A549 (cell line): ENCODE data around the gene TLK1.

Experiments used
- CTCF ChIP-seq: fragments of >200 bp; sonication (Bioruptor Twin); formaldehyde crosslinking; IDR thresholded peaks from 3 replicates; pipeline ENCODE4 v1.5.1; 2016
- ESRRA ChIP-seq: fragments of 150-350 bp; IDR thresholded peaks from 2 replicates; pipeline ENCODE4 v1.6.1; 2014; ENCODE audit warnings: mild to moderate bottlenecking, low read length, borderline replicate concordance
- GATA3 ChIP-seq: IDR thresholded peaks from 2 replicates; pipeline ENCODE4 v1.6.1; 2012; ENCODE audit warnings: borderline replicate concordance
- HMGXB4 ChIP-seq: fragments of 250-450 bp; sonication (Bioruptor Pico); IDR thresholded peaks from 2 replicates; pipeline ENCODE4 v1.5.0; 2021; ENCODE audit warnings: mild to moderate bottlenecking, moderate library complexity, borderline replicate concordance
- PHF8 ChIP-seq: fragments of 200-600 bp; sonication (generic); IDR thresholded peaks from 2 replicates; pipeline ENCODE4 v1.6.1; 2016; ENCODE audit warnings: low read depth, mild to moderate bottlenecking, antibody characterized with exemption, moderate library complexity, borderline replicate concordance
- REST ChIP-seq: fragments of 200-600 bp; sonication (generic); IDR thresholded peaks from 2 replicates; pipeline ENCODE4 v1.6.1; 2016; ENCODE audit warnings: antibody characterized with exemption, mild to moderate bottlenecking, moderate library complexity
- TP53 ChIP-seq: fragments of 250-450 bp; sonication (Bioruptor Pico); IDR thresholded peaks from 2 replicates; pipeline ENCODE4 v1.5.0; 2021; ENCODE audit warnings: mild to moderate bottlenecking, moderate library complexity

- TF ChIP-seq ESRRA = no peak
- TF ChIP-seq GATA3 = no peak
- no peak for TF ChIP-seq CTCF
- TF ChIP-seq PHF8 = no peak
- TF ChIP-seq REST = no peak
- TF ChIP-seq TP53 = no peak
- no peak for TF ChIP-seq HMGXB4 (CRISPR knock-in tag)
Measured at GRCh38 chr2:171163261-171163660, 2.6 kb upstream of the TLK1 start.
